GM21825 (cell line): Measurements from ENCODE around the gene RPL12.

Source experiments
- ATAC-seq: cut with Tn5 transposase; IDR thresholded peaks from one replicate; pipeline ENCODE4 v1.9.1; 2021; ENCODE audit warnings: mild to moderate bottlenecking, moderate library complexity; ENCODE audit not compliant: unreplicated experiment

RPL12 gene

DNA sequence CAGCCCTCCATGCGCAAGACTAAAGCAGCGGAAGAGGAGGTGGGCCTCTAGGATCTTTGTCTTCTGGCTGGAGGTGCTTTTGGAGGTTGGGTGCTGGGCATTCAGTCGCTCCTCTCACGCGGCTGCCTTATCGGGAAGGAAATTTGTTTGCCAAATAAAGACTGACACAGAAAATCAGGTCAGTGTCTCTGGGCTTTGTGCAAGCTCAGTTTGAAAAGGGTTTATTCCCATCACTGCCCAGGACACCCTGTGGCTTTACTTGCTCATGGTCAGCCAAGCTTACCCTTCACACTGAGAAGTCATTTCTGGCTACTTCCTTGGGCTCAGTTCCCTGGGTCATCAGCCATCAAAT, 43.7 kb downstream of the RPL12 start:
- ATAC-seq, result no peak

DNA sequence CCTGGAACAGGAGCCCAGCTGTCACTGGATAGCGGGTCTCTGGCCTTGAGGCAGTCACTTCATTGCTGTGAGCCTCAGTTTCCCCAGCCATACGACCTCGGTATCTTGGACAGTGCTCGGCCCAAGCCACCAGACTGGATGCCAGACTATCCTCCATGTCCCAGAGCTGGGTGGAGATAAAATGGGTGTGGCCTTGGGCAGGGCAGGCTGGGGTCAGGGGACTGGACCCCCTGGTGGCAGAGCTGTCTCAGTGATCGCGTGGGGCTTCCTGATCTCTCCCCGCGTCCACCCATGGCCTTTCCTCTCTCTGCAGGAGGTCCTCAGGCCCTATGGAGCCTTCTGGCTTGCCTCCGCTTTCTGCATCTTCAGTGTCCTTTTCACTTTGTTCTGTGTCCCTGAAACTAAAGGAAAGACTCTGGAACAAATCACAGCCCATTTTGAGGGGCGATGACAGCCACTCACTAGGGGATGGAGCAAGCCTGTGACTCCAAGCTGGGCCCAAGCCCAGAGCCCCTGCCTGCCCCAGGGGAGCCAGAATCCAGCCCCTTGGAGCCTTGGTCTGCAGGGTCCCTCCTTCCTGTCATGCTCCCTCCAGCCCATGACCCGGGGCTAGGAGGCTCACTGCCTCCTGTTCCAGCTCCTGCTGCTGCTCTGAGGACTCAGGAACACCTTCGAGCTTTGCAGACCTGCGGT, 44.3 kb downstream of the RPL12 start:
- ATAC-seq, result no peak

GRCh38 chr9:127405344-127406125, 45.7 kb downstream of the RPL12 start:
- ATAC-seq, result no peak

- no peak for ATAC-seq
Observed at GRCh38 chr9:127404631-127405030, 46.6 kb downstream of the RPL12 start.

DNA sequence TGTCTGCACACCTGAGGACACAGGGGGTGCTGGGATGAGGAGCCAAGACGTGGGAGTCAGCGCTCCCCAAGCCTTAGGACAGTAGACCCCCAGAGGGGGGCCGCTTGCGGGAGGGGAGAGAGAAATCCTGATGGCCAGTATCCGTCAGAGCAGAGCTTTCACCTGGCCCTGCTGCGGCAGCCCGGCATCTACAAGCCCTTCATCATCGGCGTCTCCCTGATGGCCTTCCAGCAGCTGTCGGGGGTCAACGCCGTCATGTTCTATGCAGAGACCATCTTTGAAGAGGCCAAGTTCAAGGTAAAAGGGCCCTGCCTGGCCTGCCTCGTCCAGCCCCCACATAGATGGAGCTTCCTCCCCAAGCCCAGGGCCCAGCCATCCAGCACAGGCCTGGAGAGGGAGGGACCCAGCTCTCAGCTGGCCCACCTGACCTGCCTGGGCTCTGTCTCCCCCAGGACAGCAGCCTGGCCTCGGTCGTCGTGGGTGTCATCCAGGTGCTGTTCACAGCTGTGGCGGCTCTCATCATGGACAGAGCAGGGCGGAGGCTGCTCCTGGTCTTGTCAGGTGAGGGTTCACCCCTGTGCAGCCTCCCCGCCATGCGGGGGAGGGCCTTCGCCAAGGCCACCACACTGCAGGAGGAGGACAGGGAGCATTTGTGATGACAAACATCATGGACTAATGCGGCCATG, 47.6 kb downstream of the RPL12 start:
- ATAC-seq, result no peak

DNA sequence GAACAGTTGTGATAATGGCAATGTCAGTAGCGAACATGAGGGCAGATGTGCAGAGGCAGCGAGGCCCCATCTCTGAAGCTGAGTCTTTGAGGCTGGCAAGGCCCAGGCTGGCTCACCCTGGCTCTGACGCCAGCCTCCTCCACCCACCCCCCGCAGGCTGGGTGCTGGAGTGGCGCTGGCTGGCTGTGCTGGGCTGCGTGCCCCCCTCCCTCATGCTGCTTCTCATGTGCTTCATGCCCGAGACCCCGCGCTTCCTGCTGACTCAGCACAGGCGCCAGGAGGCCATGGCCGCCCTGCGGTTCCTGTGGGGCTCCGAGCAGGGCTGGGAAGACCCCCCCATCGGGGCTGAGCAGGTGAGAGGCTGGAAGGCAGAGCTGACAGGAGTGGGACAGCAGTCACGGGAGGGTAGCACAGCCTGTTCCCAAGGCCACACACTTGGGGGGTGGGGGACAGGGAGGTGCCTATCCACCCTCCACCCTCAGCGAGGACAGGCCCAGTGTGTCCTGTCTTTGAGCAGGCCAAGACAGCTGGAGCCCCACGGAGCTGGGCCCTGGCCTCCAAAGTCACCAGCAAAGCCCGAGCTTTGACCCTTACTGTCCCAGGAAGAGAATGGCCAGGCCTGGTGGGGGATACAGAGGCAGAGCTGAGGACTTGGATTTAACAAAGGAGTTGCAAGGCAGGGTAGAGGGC, 48.7 kb downstream of the RPL12 start:
- no peak for ATAC-seq

- ATAC-seq, result no peak
Observed at GRCh38 chr9:127399736-127400269, 51.4 kb downstream of the RPL12 start.

DNA sequence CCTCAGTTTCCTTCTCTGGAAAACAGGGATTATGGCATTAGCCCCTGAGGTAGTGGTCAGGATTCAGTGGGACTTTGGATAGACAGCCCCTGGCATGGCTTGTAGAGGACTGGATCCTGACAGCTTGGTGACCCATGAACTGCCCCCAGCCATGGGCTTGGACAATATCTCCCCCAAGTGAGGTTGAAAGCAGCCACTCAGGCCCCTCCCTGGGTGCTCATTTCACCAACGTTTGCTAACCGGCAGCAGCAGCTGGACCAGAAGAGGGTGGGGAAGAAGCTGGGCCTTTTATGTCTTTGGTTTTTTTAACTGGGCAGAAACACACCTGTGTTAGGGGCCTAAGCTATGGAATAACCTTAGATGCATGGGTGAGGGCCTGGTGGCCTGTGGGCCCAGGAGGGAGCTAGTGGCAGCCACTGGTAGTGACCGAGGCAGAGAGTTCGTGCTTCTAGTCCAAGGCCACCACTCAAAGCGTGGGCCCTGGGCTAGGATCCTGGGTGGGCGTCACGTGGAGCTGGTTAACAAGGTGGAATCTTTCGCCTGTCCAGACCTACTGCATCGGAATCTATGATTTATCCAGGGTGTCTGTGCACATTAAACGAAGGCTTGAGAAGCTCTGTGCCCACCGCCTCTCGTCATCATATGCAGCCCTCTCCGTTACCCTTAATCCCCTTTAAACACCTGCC, 52.3 kb downstream of the RPL12 start:
- ATAC-seq, result no peak

DNA sequence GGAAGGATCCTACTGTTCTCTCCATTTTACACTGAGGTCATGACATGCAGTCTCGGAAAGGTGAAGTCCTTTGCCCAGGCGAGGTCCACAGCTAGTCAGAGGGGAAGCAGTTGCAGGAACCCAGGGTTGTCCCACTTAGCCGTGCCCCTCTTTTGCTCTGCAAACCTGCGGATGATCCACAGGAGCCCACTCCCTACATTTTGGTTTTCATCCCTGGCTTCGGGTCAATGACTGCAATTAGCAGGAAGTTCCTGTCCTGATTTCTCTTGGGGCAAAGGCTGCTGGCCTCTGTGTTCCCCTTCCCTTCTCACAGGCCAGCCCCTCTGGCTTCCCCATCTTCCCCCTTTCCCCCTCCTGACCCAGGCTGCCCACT, 52.9 kb downstream of the RPL12 start:
- no peak for ATAC-seq
